ENCODE results near the gene FAM110A.

DNA sequence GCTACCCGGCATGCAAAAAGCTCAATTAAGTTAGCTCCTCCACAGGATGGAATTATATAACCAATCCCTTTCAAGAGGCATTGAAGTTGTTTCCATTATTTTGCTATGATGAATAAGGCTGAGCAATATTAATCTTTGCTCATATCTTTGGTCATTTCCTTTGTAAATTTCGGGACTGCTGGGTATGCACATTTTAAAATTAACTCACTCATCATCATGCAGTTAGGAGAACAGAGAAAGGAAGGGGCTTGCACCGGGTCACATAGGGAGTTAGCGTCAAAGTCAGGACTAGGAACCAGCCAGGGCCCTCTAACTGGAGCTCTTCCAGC, 430 bp upstream of the FAM110A start:
- TF ChIP-seq, protein P1, sequence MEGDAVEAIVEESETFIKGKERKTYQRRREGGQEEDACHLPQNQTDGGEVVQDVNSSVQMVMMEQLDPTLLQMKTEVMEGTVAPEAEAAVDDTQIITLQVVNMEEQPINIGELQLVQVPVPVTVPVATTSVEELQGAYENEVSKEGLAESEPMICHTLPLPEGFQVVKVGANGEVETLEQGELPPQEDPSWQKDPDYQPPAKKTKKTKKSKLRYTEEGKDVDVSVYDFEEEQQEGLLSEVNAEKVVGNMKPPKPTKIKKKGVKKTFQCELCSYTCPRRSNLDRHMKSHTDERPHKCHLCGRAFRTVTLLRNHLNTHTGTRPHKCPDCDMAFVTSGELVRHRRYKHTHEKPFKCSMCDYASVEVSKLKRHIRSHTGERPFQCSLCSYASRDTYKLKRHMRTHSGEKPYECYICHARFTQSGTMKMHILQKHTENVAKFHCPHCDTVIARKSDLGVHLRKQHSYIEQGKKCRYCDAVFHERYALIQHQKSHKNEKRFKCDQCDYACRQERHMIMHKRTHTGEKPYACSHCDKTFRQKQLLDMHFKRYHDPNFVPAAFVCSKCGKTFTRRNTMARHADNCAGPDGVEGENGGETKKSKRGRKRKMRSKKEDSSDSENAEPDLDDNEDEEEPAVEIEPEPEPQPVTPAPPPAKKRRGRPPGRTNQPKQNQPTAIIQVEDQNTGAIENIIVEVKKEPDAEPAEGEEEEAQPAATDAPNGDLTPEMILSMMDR (IDR thresholded peaks at IDR 0.05), result no peak
- TF ChIP-seq POLR2A (IDR thresholded peaks at IDR 0.05), result no peak
